Smooth muscle cell (in vitro differentiated cells): Measurements from ENCODE around the gene FAM107A. TPM values are rescaled to one million over a fixed set of nuclear protein-coding genes. Genes with fewer than 3 reads are reported as not detected.

Experiments used
- DNase-seq: peaks from one replicate; lab custom pipeline; 2025; ENCODE audit not compliant: unreplicated experiment; lab: John Stamatoyannopoulos, UW
- H2AFZ ChIP-seq: fragments of 200-600 bp; sonication (generic); 2 replicates; pipeline ENCODE4 v1.6.0; 2016; ENCODE audit warnings: antibody characterized with exemption, low read depth, mild to moderate bottlenecking
- H3F3A ChIP-seq: fragments of 200-600 bp; sonication (generic); 2 replicates; pipeline ENCODE4 v1.6.0; 2017; ENCODE audit warnings: antibody characterized with exemption, low read depth
- H3K27ac ChIP-seq: fragments of 200-600 bp; sonication (generic); 2 replicates; pipeline ENCODE4 v1.5.1; 2016; ENCODE audit warnings: low read depth, mild to moderate bottlenecking
- H3K27me3 ChIP-seq: fragments of 200-600 bp; sonication (generic); 2 replicates; pipeline ENCODE4 v1.6.1; 2016; ENCODE audit warnings: low read depth, mild to moderate bottlenecking
- H3K36me3 ChIP-seq: fragments of 200-600 bp; sonication (generic); 2 replicates; pipeline ENCODE4 v1.5.1; 2016; ENCODE audit warnings: low read depth
- H3K4me1 ChIP-seq: fragments of 200-600 bp; sonication (generic); 2 replicates; pipeline ENCODE4 v1.5.1; 2016; ENCODE audit warnings: low read depth
- H3K4me2 ChIP-seq: fragments of 200-600 bp; sonication (generic); 2 replicates; pipeline ENCODE4 v1.6.0; 2016; ENCODE audit warnings: mild to moderate bottlenecking
- H3K4me3 ChIP-seq: fragments of 200-600 bp; sonication (generic); 2 replicates; pipeline ENCODE4 v1.5.1; 2016; ENCODE audit warnings: mild to moderate bottlenecking
- H3K79me2 ChIP-seq: fragments of 200-600 bp; sonication (generic); 2 replicates; pipeline ENCODE4 v1.6.0; 2016; ENCODE audit warnings: low read depth, mild to moderate bottlenecking
- H3K9ac ChIP-seq: fragments of 200-600 bp; sonication (generic); 2 replicates; pipeline ENCODE4 v1.6.0; 2016; ENCODE audit warnings: low read depth
- H3K9me3 ChIP-seq: fragments of 200-600 bp; sonication (generic); replicated peaks from 2 replicates; pipeline ENCODE4 v1.5.1; 2016; ENCODE audit warnings: low read depth
- H4K20me1 ChIP-seq: fragments of 200-600 bp; sonication (generic); 2 replicates; pipeline ENCODE4 v1.6.0; 2016; ENCODE audit warnings: low read depth
- WGBS: methylation state at CpG from one replicate; pipeline ENCODE4 v1.1.7; 2016; ENCODE audit warnings: low lambda C conversion rate; 5-methylcytosine and 5-hydroxymethylcytosine counted together
- polyA plus RNA-seq: library from polyadenylated mRNA; unstranded; fragments of >200 nt; fragmentation: Nextera tagmentation; extraction: Ambion mirVana; gene quantifications from 2 replicates; pipeline ENCODE4 v1.2.1, GENCODE V29; 2016
- total RNA-seq: library from RNA; depleted of rRNA; stranded (reverse); fragments of >200 nt; gene quantifications from 2 replicates; pipeline ENCODE4 v1.2.3, GENCODE V29; 2014
- TF ChIP-seq, protein P1 (sequence below): fragments of 200-600 bp; sonication (generic); IDR thresholded peaks from 2 replicates; pipeline ENCODE4 v1.5.1; 2017; ENCODE audit warnings: borderline replicate concordance, mild to moderate bottlenecking, antibody characterized with exemption; ENCODE audit not compliant: insufficient read depth, poor library complexity, severe bottlenecking

The FAM107A gene
- total and polyA plus RNA-seq, 2 experiments from 2014 or later = not detected

GRCh38 chr3:58524326-58524888, 52.8 kb downstream of the FAM107A start:
- Histone ChIP-seq H3K27ac (no peak overlapping the region), H3K36me3 (no peaks in the 10 kb centered on the region), H3K4me1 (peaks cover 30% of the 10 kb centered on the region), H3K79me2 (no peaks in the 10 kb centered on the region), H3K27me3 (no peaks in the 10 kb centered on the region), H2AFZ (no peak overlapping the region), H3K9me3 (no peaks in the 10 kb centered on the region), H3F3A (no peaks in the 10 kb centered on the region), H4K20me1 (no peaks in the 10 kb centered on the region), H3K4me3 (no peak overlapping the region), H3K4me2 (no peak overlapping the region), H3K9ac (no peak overlapping the region)
- 94% methylated on average over 11 of the region's 11 CpGs for WGBS
- TF ChIP-seq, protein P1, sequence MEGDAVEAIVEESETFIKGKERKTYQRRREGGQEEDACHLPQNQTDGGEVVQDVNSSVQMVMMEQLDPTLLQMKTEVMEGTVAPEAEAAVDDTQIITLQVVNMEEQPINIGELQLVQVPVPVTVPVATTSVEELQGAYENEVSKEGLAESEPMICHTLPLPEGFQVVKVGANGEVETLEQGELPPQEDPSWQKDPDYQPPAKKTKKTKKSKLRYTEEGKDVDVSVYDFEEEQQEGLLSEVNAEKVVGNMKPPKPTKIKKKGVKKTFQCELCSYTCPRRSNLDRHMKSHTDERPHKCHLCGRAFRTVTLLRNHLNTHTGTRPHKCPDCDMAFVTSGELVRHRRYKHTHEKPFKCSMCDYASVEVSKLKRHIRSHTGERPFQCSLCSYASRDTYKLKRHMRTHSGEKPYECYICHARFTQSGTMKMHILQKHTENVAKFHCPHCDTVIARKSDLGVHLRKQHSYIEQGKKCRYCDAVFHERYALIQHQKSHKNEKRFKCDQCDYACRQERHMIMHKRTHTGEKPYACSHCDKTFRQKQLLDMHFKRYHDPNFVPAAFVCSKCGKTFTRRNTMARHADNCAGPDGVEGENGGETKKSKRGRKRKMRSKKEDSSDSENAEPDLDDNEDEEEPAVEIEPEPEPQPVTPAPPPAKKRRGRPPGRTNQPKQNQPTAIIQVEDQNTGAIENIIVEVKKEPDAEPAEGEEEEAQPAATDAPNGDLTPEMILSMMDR = no peak
- no peak for DNase-seq

- Histone ChIP-seq H3K4me2 (no peak overlapping the region), H3F3A (no peaks in the 10 kb centered on the region), H3K4me1 (peaks cover 35% of the 10 kb centered on the region), H3K36me3 (no peaks in the 10 kb centered on the region), H4K20me1 (no peaks in the 10 kb centered on the region), H2AFZ (no peak overlapping the region), H3K9me3 (no peaks in the 10 kb centered on the region), H3K27me3 (no peaks in the 10 kb centered on the region), H3K79me2 (no peaks in the 10 kb centered on the region), H3K4me3 (no peak overlapping the region), H3K9ac (no peak overlapping the region), H3K27ac (no peak overlapping the region)
- TF ChIP-seq, protein P1 = no peak
- WGBS = 81% methylated on average over 5 of the region's 5 CpGs
- no peak for DNase-seq
Observed at GRCh38 chr3:58522759-58523425, 54.3 kb downstream of the FAM107A start.

- Histone ChIP-seq H3K27ac (no peak overlapping the region), H3K4me1 (peaks cover 35% of the 10 kb centered on the region), H3F3A (no peaks in the 10 kb centered on the region), H3K4me3 (no peak overlapping the region), H3K36me3 (no peaks in the 10 kb centered on the region), H3K9me3 (no peaks in the 10 kb centered on the region), H4K20me1 (no peaks in the 10 kb centered on the region), H3K27me3 (no peaks in the 10 kb centered on the region), H3K4me2 (no peak overlapping the region), H3K9ac (no peak overlapping the region), H3K79me2 (no peaks in the 10 kb centered on the region), H2AFZ (no peak overlapping the region)
- TF ChIP-seq, protein P1 = no peak
- WGBS = 68% methylated on average over 10 of the region's 10 CpGs
- DNase-seq = no peak
Observed at GRCh38 chr3:58521917-58522631, 55.1 kb downstream of the FAM107A start.
